SK-N-SH (cell line): ENCODE results near the gene UNC5B. TPM values are rescaled to one million over a fixed set of nuclear protein-coding genes. Genes with fewer than 3 reads are reported as not detected.
A peak's percentile ranks its signal among the peaks of the same experiment; 100 is the strongest.

ENCODE experiments used
- CTCF ChIA-PET: fragments of 300-600, 350-600 bp; formaldehyde crosslinking; extraction: SDS; loops from one replicate; lab custom pipeline; 2021; lab: Yijun Ruan, JAX
- POLR2A ChIA-PET: fragments of 350-600 bp; sonication (Branson Sonifier 250); formaldehyde crosslinking; extraction: SDS; loops from one replicate; lab custom pipeline; 2020; ENCODE audit warnings: antibody characterized with exemption, inconsistent platforms; lab: Yijun Ruan, JAX
- DNase-seq: peaks from one replicate; pipeline ENCODE4 v3.0.0; 2012
- H2AFZ ChIP-seq: fragments of 200-600 bp; sonication (generic); 2 replicates; pipeline ENCODE4 v1.8.1; 2016; ENCODE audit warnings: antibody characterized with exemption, mild to moderate bottlenecking, low read depth
- H3F3A ChIP-seq: fragments of 200-600 bp; sonication (generic); replicated peaks from 2 replicates; pipeline ENCODE3; 2016; ENCODE audit warnings: antibody characterized with exemption, mild to moderate bottlenecking; ENCODE audit not compliant: insufficient read depth
- H3K27ac ChIP-seq, 2 experiments: fragments of 200-500 bp in 1 of 2; fragments of 200-600 bp in 1 of 2; sonication (Bioruptor generic) in 1 of 2; sonication (generic), shearing (Covaris generic) in 1 of 2; 2 replicates each; pipeline versions ENCODE4 v1.5.1 to v1.6.1; 2014 to 2016; ENCODE audit warnings: low read depth in 2 of 2, inconsistent platforms in 1 of 2, low read length in 1 of 2, mild to moderate bottlenecking in 1 of 2, mixed read lengths in 1 of 2
- H3K27me3 ChIP-seq: fragments of 200-600 bp; sonication (generic), shearing (Covaris generic); 2 replicates; pipeline ENCODE4 v1.6.1; 2016; ENCODE audit warnings: mixed run types; ENCODE audit not compliant: insufficient read depth
- H3K36me3 ChIP-seq, 2 experiments: fragments of 200-500 bp in 1 of 2; fragments of 200-600 bp in 1 of 2; sonication (Bioruptor generic) in 1 of 2; sonication (generic) in 1 of 2; replicated peaks in 1 of 2; 2 replicates each; pipeline versions ENCODE3 to v1.5.1; 2014 to 2016; ENCODE audit warnings: low read length in 1 of 2, mild to moderate bottlenecking in 1 of 2; ENCODE audit not compliant: insufficient read depth in 2 of 2, control insufficient read depth in 1 of 2
- H3K4me1 ChIP-seq, 2 experiments: fragments of 200-500 bp in 1 of 2; fragments of 200-600 bp in 1 of 2; sonication (Bioruptor generic) in 1 of 2; sonication (generic), shearing (Covaris generic) in 1 of 2; 2 replicates each; pipeline versions ENCODE4 v1.5.1 to v1.6.1; 2014 to 2016; ENCODE audit warnings: low read depth in 1 of 2, low read length in 1 of 2, mixed run types in 1 of 2; ENCODE audit not compliant: insufficient read depth in 2 of 2, control insufficient read depth in 1 of 2
- H3K4me2 ChIP-seq: fragments of 200-600 bp; sonication (generic), shearing (Covaris generic); 2 replicates; pipeline ENCODE4 v1.6.1; 2017; ENCODE audit warnings: mixed run types
- H3K4me3 ChIP-seq, 2 experiments: fragments of 200-500 bp in 1 of 2; fragments of 200-600 bp in 1 of 2; sonication (Bioruptor generic) in 1 of 2; sonication (generic), shearing (Covaris generic) in 1 of 2; 2 replicates each; pipeline versions ENCODE4 v1.5.1 to v1.8.1; 2014 to 2016; ENCODE audit warnings: low read depth in 2 of 2, inconsistent platforms in 1 of 2, low read length in 1 of 2, mild to moderate bottlenecking in 1 of 2, mixed read lengths in 1 of 2, moderate library complexity in 1 of 2
- H3K79me2 ChIP-seq: fragments of 200-600 bp; sonication (generic); 2 replicates; pipeline ENCODE4 v1.8.1; 2017; ENCODE audit warnings: mild to moderate bottlenecking; ENCODE audit not compliant: insufficient read depth
- H3K9ac ChIP-seq: fragments of 200-600 bp; sonication (generic); 2 replicates; pipeline ENCODE4 v1.6.1; 2017; ENCODE audit warnings: mixed run types
- H3K9me2 ChIP-seq: fragments of 200-600 bp; sonication (generic); 2 replicates; pipeline ENCODE4 v1.6.1; 2017; ENCODE audit warnings: mixed run types
- H3K9me3 ChIP-seq: fragments of 200-600 bp; sonication (generic); 2 replicates; pipeline ENCODE4 v1.6.1; 2017; ENCODE audit warnings: mixed run types, mild to moderate bottlenecking, moderate library complexity
- H4K20me1 ChIP-seq: fragments of 200-600 bp; sonication (generic); 2 replicates; pipeline ENCODE4 v1.6.1; 2017; ENCODE audit warnings: mild to moderate bottlenecking, mixed run types; ENCODE audit not compliant: insufficient read depth
- EZH2phosphoT487 ChIP-seq: fragments of 200-600 bp; sonication (generic); IDR thresholded peaks from 2 replicates; pipeline ENCODE4 v1.6.1; 2017; ENCODE audit warnings: low read depth, mixed run types, mild to moderate bottlenecking, antibody characterized with exemption, moderate library complexity, borderline replicate concordance
- FOXJ3 ChIP-seq: sonication (generic); formaldehyde crosslinking; IDR thresholded peaks from 2 replicates; pipeline ENCODE4 v1.5.1; 2020; ENCODE audit warnings: mild to moderate bottlenecking, missing genetic modification reagents
- FOXM1 ChIP-seq: IDR thresholded peaks from 2 replicates; pipeline ENCODE4 v1.4.0; 2012; ENCODE audit warnings: low read depth, mild to moderate bottlenecking
- MEF2A ChIP-seq: IDR thresholded peaks from 2 replicates; pipeline ENCODE4 v1.4.0; 2012; ENCODE audit warnings: low read depth, borderline replicate concordance
- NRF1 ChIP-seq: IDR thresholded peaks from 2 replicates; pipeline ENCODE4 v1.6.1; 2012; ENCODE audit warnings: low read depth, mild to moderate bottlenecking, low read length
- RCOR1 ChIP-seq: fragments of 150-350 bp; IDR thresholded peaks from 2 replicates; pipeline ENCODE4 v1.6.1; 2017; ENCODE audit warnings: antibody characterized with exemption, low read length
- RFX5 ChIP-seq: IDR thresholded peaks from 2 replicates; pipeline ENCODE4 v1.6.1; 2012; ENCODE audit warnings: mild to moderate bottlenecking, improper control_type of control experiment, low read length
- SIN3A ChIP-seq: IDR thresholded peaks from 2 replicates; pipeline ENCODE4 v1.6.1; 2012; ENCODE audit warnings: low read depth, mild to moderate bottlenecking, low read length, moderate library complexity, borderline replicate concordance
- SMC3 ChIP-seq: IDR thresholded peaks from 2 replicates; pipeline ENCODE4 v1.6.1; 2012; ENCODE audit warnings: low read depth, low read length, improper control_type of control experiment
- TCF12 ChIP-seq: IDR thresholded peaks from 2 replicates; pipeline ENCODE4 v1.4.0; 2012
- YY1 ChIP-seq: IDR thresholded peaks from 2 replicates; pipeline ENCODE4 v1.4.0; 2012; ENCODE audit warnings: low read depth, mild to moderate bottlenecking
- WGBS: methylation state at CpG from one replicate; pipeline ENCODE4 v1.1.6; 2017; ENCODE audit warnings: low lambda C conversion rate; 5-methylcytosine and 5-hydroxymethylcytosine counted together
- polyA plus RNA-seq, 3 experiments: library from polyadenylated mRNA; depleted of rRNA; stranded (reverse); fragments of >200 nt; gene quantifications; 2 replicates each; pipeline ENCODE4 v1.2.3, GENCODE V29; 2012
- TF ChIP-seq, protein P1 (sequence below): fragments of 150-350 bp; IDR thresholded peaks from 2 replicates; pipeline ENCODE4 v1.6.1; 2017; ENCODE audit warnings: antibody characterized with exemption, low read length, low read depth, borderline replicate concordance
- TF ChIP-seq, protein P2 (sequence below): fragments of 200-600 bp; sonication (generic); IDR thresholded peaks from 2 replicates; pipeline ENCODE4 v1.6.1; 2017; ENCODE audit warnings: antibody characterized with exemption, mild to moderate bottlenecking, moderate library complexity
- TF ChIP-seq, protein P3 (sequence below): IDR thresholded peaks from 2 replicates; pipeline ENCODE4; 2012
- TF ChIP-seq, protein P4 (sequence below): IDR thresholded peaks from 2 replicates; pipeline ENCODE4 v1.6.1; 2012; ENCODE audit warnings: mild to moderate bottlenecking, low read depth, low read length, moderate library complexity

The UNC5B gene
- polyA plus RNA-seq, 1 of the 3 experiments (the other 2 are of a cell fraction) = 13.8 TPM

DNA sequence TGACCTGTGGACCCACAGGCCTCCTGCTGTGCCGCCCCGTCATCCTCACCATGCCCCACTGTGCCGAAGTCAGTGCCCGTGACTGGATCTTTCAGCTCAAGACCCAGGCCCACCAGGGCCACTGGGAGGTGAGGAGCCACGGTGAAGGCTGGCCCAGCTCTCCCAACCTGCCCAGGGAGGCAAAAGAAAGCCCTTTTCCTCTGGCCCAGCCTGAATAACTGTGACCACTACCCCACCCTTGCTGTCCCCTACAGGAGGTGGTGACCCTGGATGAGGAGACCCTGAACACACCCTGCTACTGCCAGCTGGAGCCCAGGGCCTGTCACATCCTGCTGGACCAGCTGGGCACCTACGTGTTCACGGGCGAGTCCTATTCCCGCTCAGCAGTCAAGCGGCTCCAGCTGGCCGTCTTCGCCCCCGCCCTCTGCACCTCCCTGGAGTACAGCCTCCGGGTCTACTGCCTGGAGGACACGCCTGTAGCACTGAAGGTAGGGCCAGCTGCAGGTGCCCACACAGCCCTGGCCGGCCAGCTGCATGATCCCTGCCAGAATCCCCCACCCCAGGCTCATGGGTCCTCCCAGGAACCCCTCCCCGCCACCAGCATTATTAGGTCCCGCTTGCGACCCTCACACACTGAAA lies 81.2 kb downstream of the UNC5B start:
- WGBS = 85% methylated on average over 18 of the region's 19 CpGs
- no peak overlapping the region for H3K4me2 ChIP-seq
- no peaks in the 10 kb centered on the region for H3K9me3 ChIP-seq
- peaks cover 0 to 15% of the 10 kb centered on the region in 2 experiments; a peak in 1 of 4 replicates for H3K4me1 ChIP-seq
- peak overlapping the region in 1 of 2 experiments; percentile 43; a peak in 1 of 4 replicates for H3K27ac ChIP-seq
- H2AFZ ChIP-seq = no peak overlapping the region
- no peak overlapping the region for H3K9ac ChIP-seq
- H3K79me2 ChIP-seq = no peaks in the 10 kb centered on the region
- no peak for DNase-seq
- peaks cover 21 to 72% of the 10 kb centered on the region in 2 experiments for H3K36me3 ChIP-seq
- H3K9me2 ChIP-seq = no peaks in the 10 kb centered on the region
- no peak overlapping the region for H3K4me3 ChIP-seq
- ChIA-PET CTCF (interaction anchor here (0.7 to 7.8 kb wide), 10 partner anchors 9 to 390 kb away, joined by 3 to 38 read pairs (median 6); no protein-coding TSS in a partner anchor), POLR2A (no interaction called here)
- TF ChIP-seq, protein P1, sequence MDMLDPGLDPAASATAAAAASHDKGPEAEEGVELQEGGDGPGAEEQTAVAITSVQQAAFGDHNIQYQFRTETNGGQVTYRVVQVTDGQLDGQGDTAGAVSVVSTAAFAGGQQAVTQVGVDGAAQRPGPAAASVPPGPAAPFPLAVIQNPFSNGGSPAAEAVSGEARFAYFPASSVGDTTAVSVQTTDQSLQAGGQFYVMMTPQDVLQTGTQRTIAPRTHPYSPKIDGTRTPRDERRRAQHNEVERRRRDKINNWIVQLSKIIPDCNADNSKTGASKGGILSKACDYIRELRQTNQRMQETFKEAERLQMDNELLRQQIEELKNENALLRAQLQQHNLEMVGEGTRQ = no peak
- TF ChIP-seq NRF1 = no peak
- TF ChIP-seq, protein P2, sequence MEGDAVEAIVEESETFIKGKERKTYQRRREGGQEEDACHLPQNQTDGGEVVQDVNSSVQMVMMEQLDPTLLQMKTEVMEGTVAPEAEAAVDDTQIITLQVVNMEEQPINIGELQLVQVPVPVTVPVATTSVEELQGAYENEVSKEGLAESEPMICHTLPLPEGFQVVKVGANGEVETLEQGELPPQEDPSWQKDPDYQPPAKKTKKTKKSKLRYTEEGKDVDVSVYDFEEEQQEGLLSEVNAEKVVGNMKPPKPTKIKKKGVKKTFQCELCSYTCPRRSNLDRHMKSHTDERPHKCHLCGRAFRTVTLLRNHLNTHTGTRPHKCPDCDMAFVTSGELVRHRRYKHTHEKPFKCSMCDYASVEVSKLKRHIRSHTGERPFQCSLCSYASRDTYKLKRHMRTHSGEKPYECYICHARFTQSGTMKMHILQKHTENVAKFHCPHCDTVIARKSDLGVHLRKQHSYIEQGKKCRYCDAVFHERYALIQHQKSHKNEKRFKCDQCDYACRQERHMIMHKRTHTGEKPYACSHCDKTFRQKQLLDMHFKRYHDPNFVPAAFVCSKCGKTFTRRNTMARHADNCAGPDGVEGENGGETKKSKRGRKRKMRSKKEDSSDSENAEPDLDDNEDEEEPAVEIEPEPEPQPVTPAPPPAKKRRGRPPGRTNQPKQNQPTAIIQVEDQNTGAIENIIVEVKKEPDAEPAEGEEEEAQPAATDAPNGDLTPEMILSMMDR = no peak
- TF ChIP-seq, protein P3, sequence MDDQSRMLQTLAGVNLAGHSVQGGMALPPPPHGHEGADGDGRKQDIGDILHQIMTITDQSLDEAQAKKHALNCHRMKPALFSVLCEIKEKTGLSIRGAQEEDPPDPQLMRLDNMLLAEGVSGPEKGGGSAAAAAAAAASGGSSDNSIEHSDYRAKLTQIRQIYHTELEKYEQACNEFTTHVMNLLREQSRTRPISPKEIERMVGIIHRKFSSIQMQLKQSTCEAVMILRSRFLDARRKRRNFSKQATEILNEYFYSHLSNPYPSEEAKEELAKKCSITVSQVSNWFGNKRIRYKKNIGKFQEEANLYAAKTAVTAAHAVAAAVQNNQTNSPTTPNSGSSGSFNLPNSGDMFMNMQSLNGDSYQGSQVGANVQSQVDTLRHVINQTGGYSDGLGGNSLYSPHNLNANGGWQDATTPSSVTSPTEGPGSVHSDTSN = no peak
- no peak for TF ChIP-seq SIN3A
- no peak for TF ChIP-seq FOXJ3
- TF ChIP-seq FOXM1 = no peak
- TF ChIP-seq YY1 = no peak
- no peak for TF ChIP-seq RCOR1
- no peak for TF ChIP-seq EZH2phosphoT487
- no peaks in the 10 kb centered on the region for H3F3A ChIP-seq
- peaks cover 8% of the 10 kb centered on the region; the same call in 1 of the 2 replicates for H4K20me1 ChIP-seq
- H3K27me3 ChIP-seq = no peaks in the 10 kb centered on the region

DNA sequence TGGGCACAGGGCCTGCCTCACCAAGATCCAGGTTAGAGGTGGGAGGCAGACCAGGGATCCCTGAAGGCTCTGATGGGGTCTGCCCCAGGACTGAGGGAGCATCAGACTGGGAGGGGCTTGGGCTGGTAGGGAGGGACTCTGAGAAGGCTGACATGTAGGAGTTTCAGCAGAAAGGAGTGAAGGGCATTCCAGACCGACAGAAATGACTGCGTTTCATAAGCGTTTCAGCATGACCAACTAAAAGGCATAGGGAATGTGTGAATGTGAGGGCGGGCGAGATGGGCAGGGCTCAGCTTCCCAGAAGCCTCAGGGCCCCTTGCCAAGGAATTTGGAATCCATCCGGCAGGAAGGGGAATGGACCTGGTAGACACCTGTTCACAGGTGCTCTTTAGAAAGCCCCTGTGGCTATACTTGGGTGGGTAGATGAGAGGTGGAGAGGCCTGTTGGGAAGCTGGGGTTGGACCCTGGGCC lies 81.8 kb downstream of the UNC5B start:
- no peak overlapping the region for H3K4me2 ChIP-seq
- CTCF ChIA-PET = interaction anchor here (0.9 to 7.8 kb wide), 7 partner anchors 8 to 391 kb away, joined by 3 to 38 read pairs (median 6); no protein-coding TSS in a partner anchor
- peaks cover 0 to 14% of the 10 kb centered on the region in 2 experiments; a peak in 1 of 4 replicates for H3K4me1 ChIP-seq
- H3K9me2 ChIP-seq = no peaks in the 10 kb centered on the region
- H3K27me3 ChIP-seq = no peaks in the 10 kb centered on the region
- H3K9me3 ChIP-seq = no peaks in the 10 kb centered on the region
- peak overlapping the region in 1 of 2 experiments; percentile 4; a peak in 1 of 4 replicates for H3K27ac ChIP-seq
- DNase-seq = no peak
- no peak overlapping the region for H3K9ac ChIP-seq
- no peaks in the 10 kb centered on the region for H3F3A ChIP-seq
- no peak overlapping the region for H2AFZ ChIP-seq
- WGBS = 89% methylated on average over 6 of the region's 6 CpGs
- no peaks in the 10 kb centered on the region for H3K79me2 ChIP-seq
- H4K20me1 ChIP-seq = peaks cover 8% of the 10 kb centered on the region; the same call in 1 of the 2 replicates
- H3K4me3 ChIP-seq = no peak overlapping the region
- H3K36me3 ChIP-seq = peaks cover 23 to 72% of the 10 kb centered on the region in 2 experiments
- POLR2A ChIA-PET = no interaction called here
- TF ChIP-seq YY1 = no peak
- TF ChIP-seq, protein P4, sequence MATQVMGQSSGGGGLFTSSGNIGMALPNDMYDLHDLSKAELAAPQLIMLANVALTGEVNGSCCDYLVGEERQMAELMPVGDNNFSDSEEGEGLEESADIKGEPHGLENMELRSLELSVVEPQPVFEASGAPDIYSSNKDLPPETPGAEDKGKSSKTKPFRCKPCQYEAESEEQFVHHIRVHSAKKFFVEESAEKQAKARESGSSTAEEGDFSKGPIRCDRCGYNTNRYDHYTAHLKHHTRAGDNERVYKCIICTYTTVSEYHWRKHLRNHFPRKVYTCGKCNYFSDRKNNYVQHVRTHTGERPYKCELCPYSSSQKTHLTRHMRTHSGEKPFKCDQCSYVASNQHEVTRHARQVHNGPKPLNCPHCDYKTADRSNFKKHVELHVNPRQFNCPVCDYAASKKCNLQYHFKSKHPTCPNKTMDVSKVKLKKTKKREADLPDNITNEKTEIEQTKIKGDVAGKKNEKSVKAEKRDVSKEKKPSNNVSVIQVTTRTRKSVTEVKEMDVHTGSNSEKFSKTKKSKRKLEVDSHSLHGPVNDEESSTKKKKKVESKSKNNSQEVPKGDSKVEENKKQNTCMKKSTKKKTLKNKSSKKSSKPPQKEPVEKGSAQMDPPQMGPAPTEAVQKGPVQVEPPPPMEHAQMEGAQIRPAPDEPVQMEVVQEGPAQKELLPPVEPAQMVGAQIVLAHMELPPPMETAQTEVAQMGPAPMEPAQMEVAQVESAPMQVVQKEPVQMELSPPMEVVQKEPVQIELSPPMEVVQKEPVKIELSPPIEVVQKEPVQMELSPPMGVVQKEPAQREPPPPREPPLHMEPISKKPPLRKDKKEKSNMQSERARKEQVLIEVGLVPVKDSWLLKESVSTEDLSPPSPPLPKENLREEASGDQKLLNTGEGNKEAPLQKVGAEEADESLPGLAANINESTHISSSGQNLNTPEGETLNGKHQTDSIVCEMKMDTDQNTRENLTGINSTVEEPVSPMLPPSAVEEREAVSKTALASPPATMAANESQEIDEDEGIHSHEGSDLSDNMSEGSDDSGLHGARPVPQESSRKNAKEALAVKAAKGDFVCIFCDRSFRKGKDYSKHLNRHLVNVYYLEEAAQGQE = no peak
- TF ChIP-seq NRF1 = no peak
- no peak for TF ChIP-seq RCOR1
- no peak for TF ChIP-seq RFX5
- no peak for TF ChIP-seq SMC3
- TF ChIP-seq, protein P2 = no peak
- TF ChIP-seq TCF12 = no peak
- TF ChIP-seq MEF2A = no peak
